D721Med (cell line): ENCODE data around the gene IKZF3.

Experiments
- DNase-seq: peaks from one replicate; pipeline ENCODE4 v3.0.0; 2011; ENCODE audit warnings: low spot score; ENCODE audit not compliant: insufficient read length
- FAIRE-seq: peaks from 2 replicates; lab custom pipeline; 2011; peaks lifted over from hg19 to GRCh38; lab: Jason Lieb, UNC
- CTCF ChIP-seq: IDR thresholded peaks from 2 replicates; pipeline ENCODE4 v1.5.1; 2012; ENCODE audit warnings: mild to moderate bottlenecking, control low read depth; ENCODE audit not compliant: insufficient read depth; ENCODE audit errors: missing control alignments

IKZF3 gene

GRCh38 chr17:39742856-39743436, 121.2 kb downstream of the IKZF3 start:
- no peak for TF ChIP-seq CTCF
- no peak for FAIRE-seq

GRCh38 chr17:39742126-39742855, 121.8 kb downstream of the IKZF3 start:
- DNase-seq, result no peak
- no peak for FAIRE-seq
- TF ChIP-seq CTCF, result no peak

More at GRCh38 chr17:39742856-39743436, 121.2 kb downstream of the IKZF3 start:
- DNase-seq, result no peak

GRCh38 chr17:39740357-39741111, 123.6 kb downstream of the IKZF3 start:
- no peak for FAIRE-seq
- TF ChIP-seq CTCF, result no peak

GRCh38 chr17:39739885-39740356, 124.2 kb downstream of the IKZF3 start:
- FAIRE-seq (no peak), DNase-seq (no peak)
- TF ChIP-seq CTCF, result no peak

More at GRCh38 chr17:39740357-39741111, 123.6 kb downstream of the IKZF3 start:
- no peak for DNase-seq

GRCh38 chr17:39738983-39739884, 124.9 kb downstream of the IKZF3 start:
- no peak for TF ChIP-seq CTCF
- FAIRE-seq (no peak), DNase-seq (no peak)

- DNase-seq (no peak), FAIRE-seq (no peak)
- no peak for TF ChIP-seq CTCF
These were observed 125.6 kb downstream of the IKZF3 start for GRCh38 chr17:39738568-39738901.
